HCEC 1CT (cell line): Measurements from ENCODE around the gene DDX21.
"Not testable (repeated sequence)": the region's sequence is repeated elsewhere in the genome, so short reads cannot be mapped to it uniquely, and the experiment has no call there.

ENCODE experiments used
- DNase-seq: peaks from one replicate; pipeline ENCODE4 v3.0.0-alpha.2; 2017

The DDX21 gene

GRCh38 chr10:68955832-68956532 is at the start of gene DDX21:
Gene DDX21 (plus strand): TSS chr10:68956170. CDS start chr10:68956226, 56 bp downstream.
- DNase-seq, result peak; percentile 95

DNA sequence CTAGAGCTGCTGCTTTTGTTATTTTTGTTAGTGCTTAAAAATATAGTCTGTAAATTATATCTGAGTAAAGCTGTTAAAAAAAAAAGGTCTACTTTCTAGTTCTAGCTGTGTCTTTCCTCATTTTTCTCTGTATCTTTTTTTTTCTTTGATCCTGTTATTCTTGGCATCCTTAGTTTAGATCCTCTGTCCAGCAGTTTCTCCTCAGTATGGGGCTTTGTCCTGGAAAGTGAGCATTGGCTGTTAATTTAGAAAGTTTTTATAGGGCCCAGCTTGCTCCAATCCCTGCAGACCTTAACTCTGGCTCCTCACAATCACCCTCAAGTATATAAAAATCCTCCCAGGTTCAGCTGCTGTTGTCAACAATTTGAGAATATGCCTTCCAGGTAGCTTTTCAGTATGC is 31.4 kb upstream of the DDX21 start:
- DNase-seq, result no peak

GRCh38 chr10:68925489-68925888 is 30.5 kb upstream of the DDX21 start:
- DNase-seq, result no peak

DNA sequence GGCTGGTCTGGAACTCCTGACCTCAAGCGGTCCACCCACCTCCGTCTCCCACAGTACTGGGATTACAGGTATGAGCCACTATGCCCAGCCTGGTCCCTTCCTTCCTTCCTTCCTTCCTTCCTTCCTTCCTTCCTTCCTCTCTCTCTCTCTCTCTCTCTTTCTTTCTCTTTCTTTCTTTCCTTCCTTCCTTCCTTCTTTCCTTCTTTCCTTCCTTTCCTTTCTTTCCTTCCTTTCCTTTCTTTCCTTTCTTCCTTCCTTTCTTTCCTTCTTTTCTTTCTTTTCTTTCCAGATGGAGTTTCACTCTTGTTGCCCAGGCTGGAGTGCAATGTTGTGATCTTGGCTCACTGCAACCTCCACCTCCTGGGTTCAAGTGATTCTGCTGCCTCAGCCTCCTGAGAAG is 26.8 kb upstream of the DDX21 start:
- DNase-seq, result not testable (repeated sequence)

GRCh38 chr10:68929888-68930287 is 26.1 kb upstream of the DDX21 start:
- not testable (repeated sequence) for DNase-seq

- not testable (repeated sequence) for DNase-seq
Measured at GRCh38 chr10:68932860-68933259, 23.1 kb upstream of the DDX21 start.

- no peak for DNase-seq
Measured at GRCh38 chr10:68934994-68935393, 21.0 kb upstream of the DDX21 start.

DNA sequence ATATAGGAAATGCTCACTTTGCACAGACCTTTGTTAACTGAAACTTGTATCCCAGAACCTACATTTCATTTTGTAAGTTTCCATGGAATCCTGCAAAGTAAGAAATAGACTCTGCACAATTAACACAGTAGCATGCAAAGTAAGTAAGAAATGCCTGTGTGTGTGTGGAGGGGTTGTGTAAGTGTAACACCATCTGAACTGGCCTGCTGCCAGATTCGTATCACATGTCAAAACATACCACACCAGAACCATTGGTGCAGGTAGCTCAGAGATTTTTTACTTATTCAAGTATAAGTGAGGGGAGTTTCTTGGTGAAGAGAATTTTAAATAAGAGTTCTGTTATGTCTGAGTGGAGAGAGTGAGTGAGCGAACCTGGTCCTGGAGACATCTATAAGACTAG is 17.9 kb upstream of the DDX21 start:
- no peak for DNase-seq

GRCh38 chr10:68938884-68939283 is 17.1 kb upstream of the DDX21 start:
- DNase-seq, result no peak

GRCh38 chr10:68940917-68941316 is 15.1 kb upstream of the DDX21 start:
- not testable (repeated sequence) for DNase-seq

DNA sequence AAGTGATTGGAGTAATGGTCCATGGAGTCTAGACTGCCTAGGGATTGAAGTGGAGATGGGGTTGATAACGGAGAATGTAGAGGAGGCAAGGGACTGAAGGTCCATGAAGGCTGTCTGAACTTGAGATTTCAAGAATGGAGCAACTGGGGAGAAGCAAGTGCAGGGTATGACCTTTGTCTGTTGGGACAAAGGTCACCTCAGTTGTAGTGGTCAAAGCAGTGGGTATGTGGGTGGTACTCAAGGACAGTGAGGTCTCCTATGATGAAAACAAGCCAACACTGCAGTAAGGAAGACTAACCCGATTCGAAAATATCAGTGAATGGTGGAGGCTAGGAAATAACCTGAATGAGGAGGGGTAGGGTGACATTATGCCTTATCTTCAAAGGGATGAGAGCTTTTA is 5.4 kb upstream of the DDX21 start:
- DNase-seq, result no peak

- DNase-seq, result no peak
Measured at GRCh38 chr10:68954904-68955303, 1.1 kb upstream of the DDX21 start.

DNA sequence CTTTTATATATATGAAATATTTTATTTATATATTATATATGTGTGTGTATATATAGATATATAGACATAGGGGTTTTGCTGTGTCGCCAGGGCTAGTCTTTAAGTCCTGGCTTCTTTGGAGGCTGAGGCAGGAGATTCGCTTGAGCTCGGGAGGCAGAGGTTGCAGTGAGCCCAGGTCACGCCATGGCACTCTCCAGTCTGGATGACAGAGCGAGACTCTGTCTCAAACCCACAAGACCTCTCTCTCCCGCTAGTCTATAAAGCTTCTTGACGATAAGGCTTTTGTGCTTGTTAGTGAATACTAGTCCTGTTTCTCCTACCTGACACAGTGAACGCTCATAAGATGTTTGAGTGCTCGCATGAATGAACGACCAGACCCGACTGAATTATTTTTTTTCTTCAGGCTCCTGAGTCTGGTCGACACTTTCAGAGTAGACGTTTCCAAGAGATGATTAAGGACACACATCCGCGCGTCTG is 577 bp upstream of the DDX21 start:
- peak; percentile 9 for DNase-seq

DNA sequence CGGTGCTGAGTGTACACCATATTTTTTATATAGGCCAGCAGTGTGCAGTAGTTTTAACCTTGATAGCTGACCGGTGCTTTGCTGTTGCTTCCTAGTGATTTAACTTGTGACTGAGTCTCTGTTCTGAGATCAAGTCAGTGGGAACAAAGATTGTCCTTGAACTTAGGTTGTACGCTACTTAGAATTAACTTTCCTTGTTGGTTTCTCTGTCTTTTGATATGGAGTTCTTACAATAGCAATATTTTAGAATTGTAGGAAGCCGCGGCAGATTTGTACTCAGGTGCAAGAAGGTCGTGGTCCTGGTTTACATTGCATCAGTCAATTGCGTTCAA is 1.3 kb downstream of the DDX21 start:
- no peak for DNase-seq

- no peak for DNase-seq
Measured at GRCh38 chr10:68957654-68958053, 1.7 kb downstream of the DDX21 start.

DNA sequence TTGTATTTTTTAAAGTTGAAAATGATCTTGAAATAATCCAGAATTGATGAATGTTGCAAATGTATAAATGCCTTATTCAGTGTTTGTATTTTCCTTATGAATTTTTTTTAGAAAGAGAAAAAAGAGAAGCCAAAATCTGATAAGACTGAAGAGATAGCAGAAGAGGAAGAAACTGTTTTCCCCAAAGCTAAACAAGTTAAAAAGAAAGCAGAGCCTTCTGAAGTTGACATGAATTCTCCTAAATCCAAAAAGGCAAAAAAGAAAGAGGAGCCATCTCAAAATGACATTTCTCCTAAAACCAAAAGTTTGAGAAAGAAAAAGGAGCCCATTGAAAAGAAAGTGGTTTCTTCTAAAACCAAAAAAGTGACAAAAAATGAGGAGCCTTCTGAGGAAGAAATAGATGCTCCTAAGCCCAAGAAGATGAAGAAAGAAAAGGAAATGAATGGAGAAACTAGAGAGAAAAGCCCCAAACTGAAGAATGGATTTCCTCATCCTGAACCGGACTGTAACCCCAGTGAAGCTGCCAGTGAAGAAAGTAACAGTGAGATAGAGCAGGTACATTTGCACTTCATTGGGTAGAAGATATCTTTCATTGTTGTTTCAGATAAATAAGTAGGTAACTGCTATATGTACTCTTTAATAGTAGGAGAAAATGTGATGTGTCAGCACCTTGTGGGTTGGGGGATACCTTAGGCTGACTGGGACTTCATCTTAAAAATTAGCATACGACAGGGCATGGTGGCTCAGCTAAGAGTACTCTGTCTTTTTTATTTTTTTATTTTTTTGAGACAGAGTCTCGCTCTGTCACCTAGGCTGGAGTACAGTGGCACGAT is 3.9 kb downstream of the DDX21 start:
- DNase-seq, result no peak

DNA sequence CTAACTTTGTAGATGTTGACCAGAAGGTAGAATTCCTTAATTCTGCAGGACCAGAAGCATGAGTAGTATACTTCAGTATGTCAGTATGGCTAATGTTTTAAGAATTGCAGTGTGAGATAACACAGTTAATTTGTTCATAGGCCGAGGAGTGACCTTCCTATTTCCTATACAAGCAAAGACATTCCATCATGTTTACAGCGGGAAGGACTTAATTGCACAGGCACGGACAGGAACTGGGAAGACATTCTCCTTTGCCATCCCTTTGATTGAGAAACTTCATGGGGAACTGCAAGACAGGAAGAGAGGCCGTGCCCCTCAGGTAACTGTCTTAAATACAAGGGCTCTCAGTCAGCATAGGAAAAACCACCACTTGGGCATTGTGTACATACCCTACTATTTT is 7.2 kb downstream of the DDX21 start:
- DNase-seq, result no peak

GRCh38 chr10:68973975-68974374 is 18.0 kb downstream of the DDX21 start:
- no peak for DNase-seq

GRCh38 chr10:68975936-68976473 is 20.0 kb downstream of the DDX21 start:
- DNase-seq, result not testable (repeated sequence)

- DNase-seq, result not testable (repeated sequence)
Measured at GRCh38 chr10:68979738-68980137, 23.8 kb downstream of the DDX21 start.

DNA sequence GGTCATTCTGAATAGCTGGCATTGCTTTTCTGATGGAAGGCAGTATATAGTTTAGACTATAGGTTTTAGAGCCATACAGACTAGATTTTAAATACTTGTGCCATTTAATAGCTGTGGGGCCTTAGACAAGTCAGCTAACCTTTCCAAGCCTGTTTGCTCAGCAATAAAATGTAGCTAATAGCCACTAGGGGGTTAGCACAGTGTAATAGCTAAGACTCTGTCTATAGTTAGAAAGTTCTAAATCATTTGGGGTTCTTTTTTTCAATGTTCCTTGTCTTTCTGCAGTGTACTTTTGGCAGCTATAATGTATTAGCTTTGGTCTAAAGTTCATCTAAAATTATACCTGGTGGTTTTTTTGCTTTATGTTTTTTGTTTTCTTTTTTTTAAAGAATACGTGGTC is 25.1 kb downstream of the DDX21 start:
- peak; percentile 25 for DNase-seq

DNA sequence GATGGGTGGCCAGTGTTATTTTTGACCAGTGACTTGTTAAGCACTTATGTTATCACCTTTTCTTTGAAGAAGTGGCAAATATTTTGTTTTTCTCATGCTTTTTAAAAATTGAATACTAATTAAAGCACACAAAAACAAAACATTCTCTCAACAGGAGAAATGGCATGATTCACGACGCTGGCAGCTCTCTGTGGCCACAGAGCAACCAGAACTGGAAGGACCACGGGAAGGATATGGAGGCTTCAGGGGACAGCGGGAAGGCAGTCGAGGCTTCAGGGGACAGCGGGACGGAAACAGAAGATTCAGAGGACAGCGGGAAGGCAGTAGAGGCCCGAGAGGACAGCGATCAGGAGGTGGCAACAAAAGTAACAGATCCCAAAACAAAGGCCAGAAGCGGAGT is 26.4 kb downstream of the DDX21 start:
- DNase-seq, result no peak

GRCh38 chr10:68987611-68988010 is 31.6 kb downstream of the DDX21 start:
- DNase-seq, result no peak
